GM19025 (cell line): ENCODE data around the gene PRMT7.

ENCODE experiments used
- ATAC-seq: cut with Tn5 transposase; IDR thresholded peaks from one replicate; pipeline ENCODE4 v1.9.1; 2021; ENCODE audit warnings: mild to moderate bottlenecking, low read depth, moderate library complexity; ENCODE audit not compliant: unreplicated experiment

Gene PRMT7

DNA sequence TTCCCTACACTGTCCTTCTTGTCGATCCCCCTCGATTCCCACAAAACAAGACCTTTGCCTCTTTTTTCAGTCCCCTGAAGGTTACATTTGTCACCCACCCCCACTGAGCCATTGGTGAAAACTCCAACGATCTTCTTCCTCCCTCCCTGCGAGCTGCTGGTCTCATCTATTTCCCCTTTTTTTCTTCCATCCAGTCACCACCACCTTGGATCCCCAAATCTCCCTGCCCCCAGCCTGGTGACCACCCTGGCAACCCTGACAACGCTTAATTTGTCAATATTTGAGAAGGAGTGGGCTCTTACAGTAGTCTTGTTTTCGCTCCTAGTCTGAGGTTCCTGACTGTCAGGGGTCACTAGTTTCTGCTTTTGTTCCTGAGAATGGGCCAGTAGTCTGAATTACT lies 74.6 kb downstream of the PRMT7 start:
- no peak for ATAC-seq

DNA sequence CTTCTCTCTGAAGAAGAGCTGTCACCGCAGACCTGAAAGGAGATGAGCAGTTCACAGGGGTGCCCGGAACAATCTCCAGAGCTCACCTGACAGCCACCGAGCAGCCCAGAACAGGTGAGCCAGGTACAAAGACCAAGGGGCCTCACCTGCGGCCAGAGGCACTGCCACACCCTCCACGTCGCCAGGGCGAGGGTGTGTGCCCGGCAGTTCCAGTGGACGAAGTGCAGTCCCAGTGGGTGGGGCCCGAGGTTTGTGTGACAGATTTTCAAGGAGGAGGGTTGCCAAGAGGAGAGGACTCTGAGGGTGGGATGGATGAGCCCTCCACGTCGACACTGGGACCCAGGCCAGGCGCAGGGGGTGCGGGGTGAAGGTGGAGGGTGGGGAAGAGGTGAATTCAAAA lies 75.8 kb downstream of the PRMT7 start:
- ATAC-seq = no peak

DNA sequence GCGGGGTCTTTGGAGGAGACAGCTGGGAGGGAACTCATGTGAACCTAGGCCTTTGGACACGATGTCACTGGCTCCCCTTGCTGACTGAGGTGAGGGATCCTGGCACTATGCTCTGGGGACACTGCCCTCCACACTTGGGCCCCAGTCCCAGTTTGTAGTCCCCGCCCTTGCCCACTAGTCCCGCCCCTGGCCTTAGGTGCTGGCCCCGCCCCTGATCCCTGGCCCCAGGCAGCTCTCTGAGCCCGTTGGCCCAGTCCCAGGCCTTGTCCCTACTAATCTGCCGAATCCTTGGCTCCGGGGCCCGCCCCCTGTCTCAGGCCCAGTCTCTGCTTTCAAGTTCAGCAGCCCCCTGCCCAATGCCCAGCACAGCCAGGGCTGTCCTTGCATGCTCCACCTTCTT lies 76.5 kb downstream of the PRMT7 start:
- no peak for ATAC-seq

- ATAC-seq = no peak
Observed at GRCh38 chr16:68388124-68388523, 77.3 kb downstream of the PRMT7 start.

- ATAC-seq = no peak
Observed at GRCh38 chr16:68389006-68389405, 78.2 kb downstream of the PRMT7 start.

DNA sequence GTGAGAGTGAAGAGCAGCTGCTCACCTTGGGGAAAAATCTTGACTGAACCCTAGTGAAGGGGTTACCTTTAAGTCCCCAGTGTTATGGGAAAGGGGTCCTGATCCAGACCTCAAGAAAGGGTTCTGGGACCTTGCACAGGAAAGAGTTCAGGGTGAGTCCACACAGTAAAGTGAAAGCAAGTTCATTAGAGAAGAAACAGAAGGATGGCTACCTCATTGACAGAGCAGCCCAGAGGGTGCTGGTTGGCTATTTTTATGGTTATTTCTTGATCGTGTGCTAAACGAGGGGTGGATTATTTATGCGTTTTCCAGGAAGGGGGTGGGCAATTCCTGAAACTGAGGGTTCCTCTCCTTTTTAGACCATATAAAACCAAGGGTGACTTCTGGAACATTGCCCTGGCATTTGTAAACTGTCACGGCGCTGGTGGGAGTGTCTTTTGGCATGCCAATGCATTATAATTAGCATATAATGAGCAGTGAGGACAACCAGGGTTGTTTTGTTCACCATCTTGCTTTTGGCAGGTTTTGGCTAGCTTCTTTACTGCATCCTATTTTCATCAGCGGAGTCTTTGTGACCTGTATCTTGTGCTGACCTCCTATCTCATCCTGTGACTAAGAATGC lies 79.0 kb downstream of the PRMT7 start:
- ATAC-seq = no peak

DNA sequence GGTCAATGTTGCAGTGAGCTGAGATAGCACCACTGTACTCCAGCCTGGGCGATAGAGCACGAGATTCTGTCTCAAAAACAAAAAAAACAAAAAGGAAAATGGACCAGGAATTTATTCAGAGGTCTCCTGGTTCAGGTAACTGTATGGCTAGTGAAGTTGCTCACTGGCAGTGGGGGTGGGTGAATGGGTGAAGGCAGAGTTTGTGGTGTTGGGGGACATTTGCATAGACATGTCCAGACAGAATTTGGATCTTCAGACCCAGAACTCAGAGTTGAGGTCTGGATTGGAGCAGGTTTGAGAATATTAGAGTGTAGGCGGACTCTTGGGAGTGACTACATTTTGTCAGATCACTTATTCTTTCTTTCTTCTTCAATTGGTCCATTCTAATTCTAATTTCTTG lies 82.5 kb downstream of the PRMT7 start:
- ATAC-seq = no peak

- no peak for ATAC-seq
Observed at GRCh38 chr16:68395167-68395786, 84.5 kb downstream of the PRMT7 start.

DNA sequence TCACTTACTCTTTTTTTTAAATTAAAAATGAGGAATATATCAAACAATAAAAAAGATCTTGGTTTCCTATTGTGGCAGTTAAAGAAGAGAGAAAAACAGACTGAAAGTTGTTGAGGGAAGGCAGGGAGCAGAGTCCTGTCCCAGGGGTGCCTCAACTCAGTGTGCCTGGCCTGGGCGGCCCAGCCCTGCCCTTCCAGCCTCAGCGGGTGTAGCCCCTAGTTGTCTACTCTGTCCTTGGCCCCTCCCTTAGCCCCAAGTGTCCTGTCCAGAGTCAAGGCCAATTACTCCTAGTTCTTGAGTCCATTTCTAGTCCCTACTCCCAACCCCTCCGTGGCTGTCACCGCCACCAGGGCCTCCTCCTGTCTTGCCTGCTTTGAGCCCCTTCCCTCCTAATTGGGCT lies 85.0 kb downstream of the PRMT7 start:
- no peak for ATAC-seq

GRCh38 chr16:68396481-68396880 lies 85.7 kb downstream of the PRMT7 start:
- no peak for ATAC-seq

DNA sequence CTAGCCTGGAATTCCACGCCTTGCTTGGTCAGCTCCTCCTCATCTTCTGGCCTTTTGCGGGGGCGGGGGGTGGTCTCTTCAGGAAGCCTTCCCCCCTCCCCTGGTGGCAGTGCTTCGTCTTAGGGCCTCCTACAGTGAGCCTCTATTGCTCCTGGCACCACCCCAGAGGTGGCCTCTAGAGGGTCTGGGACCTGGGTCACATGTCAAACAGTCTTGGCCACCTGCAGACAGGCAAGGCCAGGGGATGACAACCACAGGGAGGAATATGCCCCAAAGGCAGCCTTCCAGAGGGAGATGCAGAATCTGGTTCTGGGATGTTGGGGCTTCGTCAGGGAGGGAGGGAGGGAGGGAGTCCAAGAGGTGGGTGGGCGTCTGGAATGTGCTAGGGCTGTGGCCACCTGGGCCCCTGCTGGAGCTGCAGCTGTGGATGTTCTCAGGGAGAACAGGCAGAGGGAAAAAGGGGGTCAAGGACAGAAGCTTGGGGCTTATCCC lies 86.9 kb downstream of the PRMT7 start:
- ATAC-seq = no peak

- no peak for ATAC-seq
Observed at GRCh38 chr16:68399456-68399855, 88.6 kb downstream of the PRMT7 start.

DNA sequence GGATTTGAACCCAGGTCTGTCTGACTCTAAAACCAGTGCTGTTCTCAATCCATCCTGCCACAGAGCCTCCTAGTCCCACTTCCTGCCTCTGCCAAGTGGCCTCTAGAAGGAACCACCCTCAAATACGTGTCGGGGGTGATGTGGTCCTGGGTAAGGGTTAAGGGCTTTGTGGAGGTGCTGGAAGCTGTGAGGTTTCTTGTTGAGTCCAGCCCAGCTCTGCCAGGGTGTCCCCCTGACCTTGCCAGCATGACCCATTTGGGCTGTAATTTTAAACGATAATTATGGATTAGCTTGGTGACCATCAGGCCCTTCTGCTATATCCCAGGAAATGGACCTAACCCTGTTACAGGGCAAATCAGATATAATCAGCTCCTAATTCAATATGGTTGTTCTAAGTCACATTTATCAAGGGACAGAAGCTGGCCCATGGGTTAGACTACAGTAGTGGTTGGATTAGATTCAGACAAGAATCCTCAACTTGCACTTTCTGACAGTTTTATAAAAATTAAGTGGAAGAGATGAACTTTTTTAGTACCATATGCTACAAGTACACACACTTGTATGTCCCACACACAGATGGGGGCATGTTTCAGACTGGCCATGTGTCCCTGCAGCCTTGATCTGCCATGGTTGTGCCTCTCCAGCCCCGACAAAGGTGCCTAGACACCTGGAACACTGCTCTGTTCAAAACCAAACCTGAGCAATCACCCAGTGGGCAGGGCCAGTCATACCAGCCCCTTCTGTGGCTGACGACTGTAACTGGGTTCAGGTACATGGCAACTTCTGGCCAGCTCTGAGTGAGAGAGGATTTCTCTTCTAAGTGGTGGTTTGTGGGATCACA lies 89.5 kb downstream of the PRMT7 start:
- no peak for ATAC-seq

DNA sequence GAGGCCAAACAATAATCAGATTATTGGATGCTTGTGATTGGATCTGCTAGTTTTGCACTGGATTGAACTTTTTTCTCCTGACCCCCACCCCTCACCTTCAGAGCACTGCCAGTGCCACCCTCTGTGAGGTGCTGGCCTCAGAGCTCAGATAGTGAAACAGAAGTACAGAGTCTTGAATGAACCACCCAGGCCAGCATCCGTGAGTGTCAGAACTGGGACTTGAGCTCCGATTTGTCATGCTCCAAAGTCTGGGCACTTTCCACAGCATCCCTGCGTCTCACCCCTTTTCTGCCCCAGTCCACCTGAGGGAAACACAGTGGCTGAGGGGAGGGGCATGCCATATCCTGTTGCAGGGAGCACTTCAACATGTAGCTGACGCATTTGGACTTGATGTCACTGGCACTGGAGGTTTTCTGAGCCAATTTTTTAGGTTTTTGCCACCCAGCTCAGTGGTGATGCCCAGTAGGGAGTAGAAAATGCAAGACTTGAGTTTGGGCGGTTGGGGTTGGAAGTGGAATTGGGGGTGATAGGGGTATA lies 90.2 kb downstream of the PRMT7 start:
- ATAC-seq = no peak

GRCh38 chr16:68401871-68402747 lies 91.3 kb downstream of the PRMT7 start:
- ATAC-seq = no peak

DNA sequence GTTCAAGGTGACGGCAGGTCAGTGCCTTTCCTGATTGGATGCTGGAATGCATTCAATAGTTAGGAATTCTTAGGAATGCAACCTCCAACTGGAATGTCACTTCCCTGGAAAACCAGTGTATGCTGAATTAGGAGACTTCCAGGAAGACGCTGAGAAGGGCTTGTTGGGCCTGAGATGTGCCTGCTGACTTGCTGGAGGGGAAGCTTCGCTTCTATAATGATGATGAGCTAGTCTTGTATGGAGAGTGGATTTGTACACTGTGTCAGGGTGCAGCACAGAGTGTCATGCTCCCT lies 91.9 kb downstream of the PRMT7 start:
- no peak for ATAC-seq

GRCh38 chr16:68403177-68403576 lies 92.4 kb downstream of the PRMT7 start:
- ATAC-seq = no peak

DNA sequence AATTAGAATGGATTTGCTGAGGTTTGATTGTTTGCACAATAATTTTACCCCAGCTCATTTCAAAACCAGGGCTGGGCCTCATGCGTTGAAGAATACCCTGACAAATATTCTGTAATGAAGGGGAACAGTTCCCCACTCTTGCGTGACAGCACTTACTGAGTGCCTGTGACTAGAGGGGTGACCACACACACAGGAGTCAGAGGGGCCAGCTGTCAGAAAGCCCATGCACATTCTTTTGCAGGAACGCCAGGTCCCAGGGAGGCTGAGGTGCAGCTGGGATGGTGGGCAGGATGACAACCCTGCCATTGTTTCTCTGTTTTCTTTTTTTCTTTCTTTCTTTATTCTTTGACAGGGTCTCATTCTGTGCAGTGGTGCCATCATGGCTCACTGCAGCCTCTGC lies 92.9 kb downstream of the PRMT7 start:
- ATAC-seq = no peak

DNA sequence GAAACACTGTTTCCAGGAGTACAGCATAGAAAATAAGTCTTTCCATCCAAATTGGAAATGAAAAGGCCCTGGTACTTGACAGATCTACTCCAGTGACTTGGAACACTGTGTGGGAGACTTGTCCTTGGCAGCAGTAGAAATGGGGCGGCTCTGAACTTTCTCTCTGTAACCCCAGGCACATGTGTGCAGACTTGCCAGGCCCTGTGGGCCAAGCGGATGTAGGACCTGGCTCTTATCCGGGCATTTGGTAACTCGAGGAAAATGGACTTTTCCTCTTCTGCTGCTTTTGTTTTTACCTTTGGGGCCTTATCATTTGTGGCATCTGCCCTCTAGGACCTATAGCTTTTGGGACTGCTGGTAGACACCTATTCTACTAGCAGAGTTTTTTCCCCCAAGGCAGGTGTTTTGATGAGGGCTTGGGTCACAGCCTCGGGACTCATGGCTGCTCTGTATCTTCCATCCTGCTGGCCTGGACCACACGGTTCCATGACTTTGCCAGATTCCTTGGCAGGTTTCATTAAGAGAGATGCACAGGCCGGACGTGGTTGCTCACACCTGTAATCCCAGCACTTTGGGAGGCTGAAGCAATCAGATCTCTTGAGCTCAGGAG lies 94.0 kb downstream of the PRMT7 start:
- no peak for ATAC-seq

DNA sequence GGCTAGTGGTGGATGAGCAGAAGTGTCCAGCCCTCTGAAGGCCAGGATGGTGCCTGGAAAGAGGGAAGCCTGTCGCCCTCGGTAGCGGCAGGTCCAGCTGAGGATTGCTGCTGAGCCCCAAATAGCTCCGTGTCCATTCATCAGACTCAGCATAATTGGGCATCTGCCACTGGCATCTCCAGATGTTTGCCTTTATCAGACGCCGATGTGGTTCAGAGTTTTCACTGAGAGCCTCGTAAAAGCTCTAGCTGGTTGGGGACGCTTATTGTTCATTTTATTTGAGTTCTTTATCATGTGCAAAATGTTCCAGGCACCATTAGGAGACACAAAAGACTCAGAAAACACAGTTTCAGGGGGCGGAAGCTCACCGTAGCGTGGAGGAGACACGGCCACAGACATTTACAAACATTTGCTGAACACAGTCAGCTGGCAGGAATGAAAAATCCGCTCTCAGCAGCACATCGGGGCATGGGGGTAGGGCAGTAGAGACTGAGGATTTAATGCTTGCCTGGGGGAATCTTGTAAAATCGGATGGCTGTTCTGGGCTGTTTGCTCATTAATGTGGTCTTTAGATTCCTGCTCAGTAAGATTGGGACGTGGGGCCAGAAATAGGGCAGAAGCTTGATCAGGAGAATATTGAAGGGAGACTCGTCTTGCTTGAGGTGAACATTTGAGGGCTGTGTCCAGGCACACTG lies 95.8 kb downstream of the PRMT7 start:
- no peak for ATAC-seq
